ENCODE data around the gene FBXW5.

Gene FBXW5

GRCh38 chr9:136952321-136952850 is 7.8 kb upstream of the FBXW5 start:
- no peak overlapping the region for H3K4me3 ChIP-seq (replicated peaks; ENCODE audit: low read depth, low read length)
- TF ChIP-seq CTCF (IDR thresholded peaks at IDR 0.05; ENCODE audit: low read depth, low read length, missing control alignments): no peak
- no peak for DNase-seq (ENCODE audit: extremely low read depth, low read depth)

- DNase-seq (ENCODE audit: extremely low read depth, low read depth): no peak
- no peak for TF ChIP-seq CTCF (IDR thresholded peaks at IDR 0.05; ENCODE audit: low read depth, low read length, missing control alignments)
- H3K4me3 ChIP-seq (replicated peaks; ENCODE audit: low read depth, low read length): no peak within 1 kb of the TSS
Observed at GRCh38 chr9:136951541-136952320, 7.2 kb upstream of the FBXW5 start, which contains the start of gene LCN12. Gene LCN12 (plus strand): TSS chr9:136952273. CDS start chr9:136952328, 55 bp downstream.

- DNase-seq (ENCODE audit: extremely low read depth, low read depth): no peak
- TF ChIP-seq CTCF (IDR thresholded peaks at IDR 0.05; ENCODE audit: low read depth, low read length, missing control alignments): no peak
Observed at GRCh38 chr9:136950656-136951276, 6.2 kb upstream of the FBXW5 start.

GRCh38 chr9:136949817-136950655 is 5.5 kb upstream of the FBXW5 start:
- TF ChIP-seq CTCF (IDR thresholded peaks at IDR 0.05; ENCODE audit: low read depth, low read length, missing control alignments): no peak
- H3K4me3 ChIP-seq (replicated peaks; ENCODE audit: low read depth, low read length): peak overlapping the region; percentile 48
- peak; percentile 49 for DNase-seq (ENCODE audit: extremely low read depth, low read depth)

More at GRCh38 chr9:136950656-136951276, 6.2 kb upstream of the FBXW5 start:
- H3K4me3 ChIP-seq (replicated peaks; ENCODE audit: low read depth, low read length): peak overlapping the region; percentile 48

GRCh38 chr9:136949239-136949816 is 4.8 kb upstream of the FBXW5 start:
- DNase-seq (ENCODE audit: extremely low read depth, low read depth): no peak
- no peak for TF ChIP-seq CTCF (IDR thresholded peaks at IDR 0.05; ENCODE audit: low read depth, low read length, missing control alignments)
- H3K4me3 ChIP-seq (replicated peaks; ENCODE audit: low read depth, low read length): peak overlapping the region; percentile 48

- peak; percentile 53 for TF ChIP-seq CTCF (IDR thresholded peaks at IDR 0.05; ENCODE audit: low read depth, low read length, missing control alignments)
- no peak overlapping the region for H3K4me3 ChIP-seq (replicated peaks; ENCODE audit: low read depth, low read length)
- no peak for DNase-seq (ENCODE audit: extremely low read depth, low read depth)
Observed at GRCh38 chr9:136947955-136948510, 3.5 kb upstream of the FBXW5 start.

All from HFF-Myc (cell line).